AG09309 (cell line): Measurements from ENCODE around the gene PHETA1.

ENCODE experiments used
- DNase-seq: peaks from one replicate; pipeline ENCODE4 v3.0.0-alpha.2; 2010; ENCODE audit warnings: low read depth
- H3K4me3 ChIP-seq: 2 replicates; pipeline ENCODE4 v1.5.1; 2011; ENCODE audit warnings: mild to moderate bottlenecking, low read depth, low read length, moderate library complexity; ENCODE audit not compliant: control insufficient read depth
- CTCF ChIP-seq: IDR thresholded peaks from 2 replicates; pipeline ENCODE4 v1.5.1; 2011; ENCODE audit warnings: mild to moderate bottlenecking, low read depth, low read length, inconsistent platforms; ENCODE audit not compliant: insufficient read depth, control insufficient read depth; ENCODE audit errors: missing control alignments

The PHETA1 gene

GRCh38 chr12:111353603-111354295, 15.1 kb downstream of the PHETA1 start:
- DNase-seq = no peak
- H3K4me3 ChIP-seq = no peak overlapping the region
- TF ChIP-seq CTCF = no peak

- H3K4me3 ChIP-seq = no peak overlapping the region
- no peak for DNase-seq
- no peak for TF ChIP-seq CTCF
These were observed 15.9 kb downstream of the PHETA1 start for GRCh38 chr12:111353026-111353425.

- DNase-seq = no peak
- TF ChIP-seq CTCF = no peak
- no peak overlapping the region for H3K4me3 ChIP-seq
These were observed 16.4 kb downstream of the PHETA1 start for GRCh38 chr12:111352296-111352993.

- no peak for DNase-seq
- no peak overlapping the region for H3K4me3 ChIP-seq
- TF ChIP-seq CTCF = no peak
These were observed 17.9 kb downstream of the PHETA1 start for GRCh38 chr12:111351026-111351425.

GRCh38 chr12:111349748-111350520, 19.0 kb downstream of the PHETA1 start:
- TF ChIP-seq CTCF = no peak
- H3K4me3 ChIP-seq = no peak overlapping the region
- no peak for DNase-seq

- DNase-seq = no peak
- H3K4me3 ChIP-seq = no peak overlapping the region
- no peak for TF ChIP-seq CTCF
These were observed 19.7 kb downstream of the PHETA1 start for GRCh38 chr12:111349101-111349747.
